Neural cell (in vitro differentiated cells): ENCODE measurements around the gene CPLX4. TPM values are rescaled to one million over a fixed set of nuclear protein-coding genes. Genes with fewer than 3 reads are reported as not detected.

Experiments used
- polyA plus RNA-seq: library from polyadenylated mRNA; depleted of rRNA; stranded (reverse); fragments of >200 nt; gene quantifications from 2 replicates; pipeline ENCODE4 v1.2.3, GENCODE V29; 2014

The CPLX4 gene
- polyA plus RNA-seq, 1 donor from 2014 or later: not detected

Other genes starting within 250 kb of the CPLX4 start
- gene SEC11C, start 178.8 kb downstream of the CPLX4 start, polyA plus RNA-seq: 211 and 245 TPM in 2 replicates
- gene GRP, start 98.5 kb downstream of the CPLX4 start, polyA plus RNA-seq: not detected in 2 replicates
- not detected in 2 replicates for gene RAX, start 45.2 kb downstream of the CPLX4 start, polyA plus RNA-seq
- gene LMAN1, start 40.6 kb upstream of the CPLX4 start, polyA plus RNA-seq: 49.8 and 50.3 TPM in 2 replicates